ENCODE data around the gene TCF25. TPM values are rescaled to one million over a fixed set of nuclear protein-coding genes. Genes with fewer than 3 reads are reported as not detected.

TCF25 gene
- total and polyA plus RNA-seq, 2 donors = 104 to 200 TPM

DNA sequence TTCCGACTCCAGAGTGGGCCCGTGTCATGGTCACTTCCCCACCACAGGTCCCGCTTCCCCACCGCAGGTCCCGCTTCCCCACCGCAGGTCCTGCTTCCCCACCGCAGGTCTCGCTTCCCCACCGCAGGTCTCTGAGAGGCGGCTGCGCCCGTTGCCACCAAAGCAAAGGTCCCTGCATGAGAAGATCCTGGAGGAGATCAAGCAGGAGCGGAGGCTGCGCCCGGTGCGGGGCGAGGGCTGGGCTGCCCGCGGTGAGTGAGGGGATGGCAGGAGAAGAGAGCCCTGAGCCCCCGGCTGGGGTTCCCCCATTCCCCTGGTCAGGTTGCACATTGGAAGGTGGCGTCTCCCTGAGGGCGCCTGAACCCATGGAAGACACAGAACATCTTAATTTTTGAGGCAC is 17.4 kb upstream of the TCF25 start:
- no peak for DNase-seq (ENCODE audit: low read depth in 6 of 9, low spot score in 9 of 9)
- Histone ChIP-seq H3K9me3 (ENCODE audit: control insufficient read depth in 2 of 2, insufficient read depth in 1 of 2, low read length in 1 of 2) (no peaks in the 10 kb centered on the region), H3K36me3 (ENCODE audit: control insufficient read depth in 2 of 2, insufficient read depth in 2 of 2, low read length in 1 of 2) (no peaks in the 10 kb centered on the region), H3K4me1 (ENCODE audit: control insufficient read depth in 2 of 2, insufficient read depth in 2 of 2, low read length in 2 of 2) (peaks cover 0 to 6% of the 10 kb centered on the region in 2 donors), H3K4me3 (ENCODE audit: low read length in 2 of 2) (no peak overlapping the region), H3K27ac (ENCODE audit: low read depth in 1 of 2, low read length in 1 of 2) (no peak overlapping the region), H3K27me3 (ENCODE audit: control insufficient read depth in 2 of 2, insufficient read depth in 1 of 2, low read length in 1 of 2) (no peaks in the 10 kb centered on the region)
- 95% methylated on average over 22 of the region's 22 CpGs for WGBS

DNA sequence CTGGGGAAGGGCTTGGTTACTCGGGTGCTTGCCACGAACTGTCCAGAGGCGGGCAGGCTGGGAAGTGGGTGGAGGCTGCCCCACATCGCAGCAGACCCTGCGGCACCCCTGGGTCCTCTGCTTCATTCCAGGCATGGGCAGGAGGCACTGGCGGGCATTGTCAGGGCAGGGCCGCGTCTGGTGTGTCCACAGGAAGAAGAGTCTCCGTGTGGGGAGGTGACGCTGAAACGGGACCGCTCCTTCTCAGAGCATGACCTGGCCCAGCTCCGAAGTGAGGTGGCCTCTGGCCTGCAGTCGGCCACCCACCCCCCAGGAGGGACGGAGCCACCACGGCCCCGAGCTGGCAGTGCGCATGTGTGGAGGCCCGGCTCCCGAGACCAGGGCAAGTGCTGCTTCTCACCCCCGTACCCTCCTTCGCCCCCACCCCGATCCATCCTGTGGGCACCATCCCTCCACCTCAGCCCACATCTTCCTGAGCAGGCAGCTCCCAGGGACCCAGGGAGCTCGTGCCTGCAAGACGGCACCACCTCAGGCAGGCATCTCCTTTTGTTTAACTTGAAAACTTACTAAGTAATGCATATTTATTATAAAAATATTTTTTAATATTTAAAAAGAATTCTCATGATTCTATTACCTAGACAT is 14.3 kb upstream of the TCF25 start:
- no peaks in the 10 kb centered on the region for H3K27me3 ChIP-seq (ENCODE audit: control insufficient read depth in 2 of 2, insufficient read depth in 1 of 2, low read length in 1 of 2)
- no peaks in the 10 kb centered on the region for H3K9me3 ChIP-seq (ENCODE audit: control insufficient read depth in 2 of 2, insufficient read depth in 1 of 2, low read length in 1 of 2)
- no peaks in the 10 kb centered on the region for H3K36me3 ChIP-seq (ENCODE audit: control insufficient read depth in 2 of 2, insufficient read depth in 2 of 2, low read length in 1 of 2)
- no peak overlapping the region for H3K4me3 ChIP-seq (ENCODE audit: low read length in 2 of 2)
- no peak overlapping the region for H3K27ac ChIP-seq (ENCODE audit: low read depth in 1 of 2, low read length in 1 of 2)
- no peak for DNase-seq (ENCODE audit: low read depth in 6 of 9, low spot score in 9 of 9)
- H3K4me1 ChIP-seq (ENCODE audit: control insufficient read depth in 2 of 2, insufficient read depth in 2 of 2, low read length in 2 of 2) = peaks cover 12 to 24% of the 10 kb centered on the region in 2 donors
- 95% methylated on average over 25 of the region's 25 CpGs for whole genome bisulfite sequencing

DNA sequence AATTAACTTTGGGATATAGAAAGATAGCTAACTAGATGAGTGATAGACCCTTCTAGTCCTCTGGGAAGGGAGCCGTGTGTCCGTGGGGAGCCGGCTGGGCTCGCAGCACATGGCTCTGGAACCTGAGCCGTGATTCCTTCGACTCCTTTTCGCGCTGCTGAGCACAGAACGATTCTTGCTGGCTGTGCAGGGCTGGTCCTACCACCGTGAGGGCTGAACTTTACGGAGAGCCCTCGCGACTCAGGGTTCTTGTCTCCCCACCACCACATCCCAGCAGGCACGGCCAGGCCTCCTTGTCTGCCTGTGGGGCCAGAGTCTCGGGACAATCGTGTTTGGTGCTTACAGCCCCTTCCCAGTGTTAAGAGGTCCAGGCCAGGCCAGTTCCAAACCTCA is 13.8 kb upstream of the TCF25 start:
- WGBS = 94% methylated on average over 16 of the region's 16 CpGs

DNA sequence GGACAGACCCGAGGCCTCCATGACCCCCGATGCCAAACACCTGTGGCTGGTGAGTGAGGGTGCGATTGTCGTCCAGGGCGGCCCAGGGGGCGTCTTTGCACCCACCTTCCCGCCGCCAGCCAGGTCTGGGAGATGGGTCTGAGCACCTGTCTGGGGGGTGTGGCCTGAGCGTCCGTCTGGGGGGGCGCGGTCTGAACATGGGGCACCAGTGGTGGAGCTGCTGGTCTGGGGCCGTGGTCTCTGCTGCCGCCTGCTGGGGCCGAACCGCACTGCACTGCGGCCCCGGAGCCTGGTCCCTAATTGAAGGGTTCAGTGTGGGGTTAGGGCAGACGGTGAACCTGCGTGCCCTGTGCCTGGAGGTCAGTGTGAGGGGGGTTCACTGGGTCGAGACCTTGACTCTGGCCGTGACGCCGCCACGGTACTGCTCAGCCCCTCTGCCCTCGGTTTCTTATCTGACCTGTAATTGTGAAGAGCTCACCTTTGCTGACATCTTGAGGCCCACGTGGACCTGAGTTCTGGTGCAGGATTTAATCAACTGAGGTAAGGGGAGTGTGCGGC is 12.6 kb upstream of the TCF25 start:
- peak in 5 of 9 donors; percentile 29 to 70 (median 53) for DNase-seq (ENCODE audit: low read depth in 6 of 9, low spot score in 9 of 9)
- Histone ChIP-seq H3K9me3 (ENCODE audit: control insufficient read depth in 2 of 2, insufficient read depth in 1 of 2, low read length in 1 of 2) (no peaks in the 10 kb centered on the region), H3K4me1 (ENCODE audit: control insufficient read depth in 2 of 2, insufficient read depth in 2 of 2, low read length in 2 of 2) (peaks cover 17 to 30% of the 10 kb centered on the region in 2 donors), H3K4me3 (ENCODE audit: low read length in 2 of 2) (no peak overlapping the region), H3K27me3 (ENCODE audit: control insufficient read depth in 2 of 2, insufficient read depth in 1 of 2, low read length in 1 of 2) (no peaks in the 10 kb centered on the region), H3K27ac (ENCODE audit: low read depth in 1 of 2, low read length in 1 of 2) (no peak overlapping the region), H3K36me3 (ENCODE audit: control insufficient read depth in 2 of 2, insufficient read depth in 2 of 2, low read length in 1 of 2) (no peaks in the 10 kb centered on the region)
- WGBS = 30% methylated on average over 28 of the region's 28 CpGs

More for the DNA sequence above, 13.8 kb upstream of the TCF25 start:
- Histone ChIP-seq H3K9me3 (ENCODE audit: control insufficient read depth in 2 of 2, insufficient read depth in 1 of 2, low read length in 1 of 2) (no peaks in the 10 kb centered on the region), H3K27me3 (ENCODE audit: control insufficient read depth in 2 of 2, insufficient read depth in 1 of 2, low read length in 1 of 2) (no peaks in the 10 kb centered on the region), H3K4me3 (ENCODE audit: low read length in 2 of 2) (no peak overlapping the region), H3K27ac (ENCODE audit: low read depth in 1 of 2, low read length in 1 of 2) (no peak overlapping the region), H3K4me1 (ENCODE audit: control insufficient read depth in 2 of 2, insufficient read depth in 2 of 2, low read length in 2 of 2) (peaks cover 17 to 30% of the 10 kb centered on the region in 2 donors), H3K36me3 (ENCODE audit: control insufficient read depth in 2 of 2, insufficient read depth in 2 of 2, low read length in 1 of 2) (no peaks in the 10 kb centered on the region)
- DNase-seq (ENCODE audit: low read depth in 6 of 9, low spot score in 9 of 9) = no peak

DNA sequence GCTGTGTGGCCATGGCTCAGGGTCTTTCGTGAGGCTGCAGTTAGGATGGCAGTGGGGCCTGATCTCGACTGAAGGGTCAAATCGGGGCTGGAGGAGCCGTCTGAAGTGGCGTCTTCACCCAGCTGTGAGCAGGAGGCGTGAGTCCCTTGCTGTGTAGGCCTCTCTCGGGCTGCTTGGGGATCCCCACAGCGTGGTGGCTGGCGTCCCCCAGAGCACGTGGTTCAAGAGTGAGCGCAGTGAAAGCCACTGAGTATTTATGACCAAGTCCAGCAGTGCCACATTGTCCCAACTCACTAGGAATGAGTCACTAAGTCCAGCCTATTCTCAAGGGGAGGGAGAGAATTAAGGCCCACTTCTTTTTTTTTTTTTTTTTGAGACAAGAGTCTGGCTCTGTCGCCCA is 11.7 kb upstream of the TCF25 start:
- H3K9me3 ChIP-seq (ENCODE audit: control insufficient read depth in 2 of 2, insufficient read depth in 1 of 2, low read length in 1 of 2) = no peaks in the 10 kb centered on the region
- H3K27ac ChIP-seq (ENCODE audit: low read depth in 1 of 2, low read length in 1 of 2) = no peak overlapping the region
- H3K36me3 ChIP-seq (ENCODE audit: control insufficient read depth in 2 of 2, insufficient read depth in 2 of 2, low read length in 1 of 2) = no peaks in the 10 kb centered on the region
- no peaks in the 10 kb centered on the region for H3K27me3 ChIP-seq (ENCODE audit: control insufficient read depth in 2 of 2, insufficient read depth in 1 of 2, low read length in 1 of 2)
- WGBS = 95% methylated on average over 12 of the region's 12 CpGs
- H3K4me1 ChIP-seq (ENCODE audit: control insufficient read depth in 2 of 2, insufficient read depth in 2 of 2, low read length in 2 of 2) = peaks cover 17 to 30% of the 10 kb centered on the region in 2 donors
- H3K4me3 ChIP-seq (ENCODE audit: low read length in 2 of 2) = no peak overlapping the region
- no peak for DNase-seq (ENCODE audit: low read depth in 6 of 9, low spot score in 9 of 9)

DNA sequence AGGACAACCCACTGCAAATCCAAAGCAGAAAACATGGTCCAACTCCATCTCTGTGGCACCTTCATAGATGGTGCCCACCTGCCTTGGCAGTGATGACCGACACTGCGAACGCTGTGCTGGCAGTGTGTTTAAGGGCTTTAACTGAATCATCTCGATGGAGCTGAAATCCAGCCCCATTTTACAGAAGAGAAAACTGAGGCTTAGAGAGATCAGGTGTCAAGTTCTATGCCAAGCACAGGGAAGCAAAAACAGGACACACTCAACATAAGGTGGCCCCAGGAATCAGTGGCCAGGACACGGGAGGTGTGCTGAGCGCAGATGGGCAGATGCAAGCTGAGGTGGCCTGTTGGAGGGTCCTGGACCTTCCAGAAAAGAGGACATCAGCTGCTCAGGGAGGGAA is 10.7 kb upstream of the TCF25 start:
- 99% methylated on average over 6 of the region's 6 CpGs for WGBS
- Histone ChIP-seq H3K27me3 (ENCODE audit: control insufficient read depth in 2 of 2, insufficient read depth in 1 of 2, low read length in 1 of 2) (no peaks in the 10 kb centered on the region), H3K4me1 (ENCODE audit: control insufficient read depth in 2 of 2, insufficient read depth in 2 of 2, low read length in 2 of 2) (peaks cover 17 to 30% of the 10 kb centered on the region in 2 donors), H3K4me3 (ENCODE audit: low read length in 2 of 2) (no peak overlapping the region), H3K9me3 (ENCODE audit: control insufficient read depth in 2 of 2, insufficient read depth in 1 of 2, low read length in 1 of 2) (peaks cover 1 to 6% of the 10 kb centered on the region in 2 donors), H3K27ac (ENCODE audit: low read depth in 1 of 2, low read length in 1 of 2) (no peak overlapping the region), H3K36me3 (ENCODE audit: control insufficient read depth in 2 of 2, insufficient read depth in 2 of 2, low read length in 1 of 2) (no peaks in the 10 kb centered on the region)
- no peak for DNase-seq (ENCODE audit: low read depth in 6 of 9, low spot score in 9 of 9)

DNA sequence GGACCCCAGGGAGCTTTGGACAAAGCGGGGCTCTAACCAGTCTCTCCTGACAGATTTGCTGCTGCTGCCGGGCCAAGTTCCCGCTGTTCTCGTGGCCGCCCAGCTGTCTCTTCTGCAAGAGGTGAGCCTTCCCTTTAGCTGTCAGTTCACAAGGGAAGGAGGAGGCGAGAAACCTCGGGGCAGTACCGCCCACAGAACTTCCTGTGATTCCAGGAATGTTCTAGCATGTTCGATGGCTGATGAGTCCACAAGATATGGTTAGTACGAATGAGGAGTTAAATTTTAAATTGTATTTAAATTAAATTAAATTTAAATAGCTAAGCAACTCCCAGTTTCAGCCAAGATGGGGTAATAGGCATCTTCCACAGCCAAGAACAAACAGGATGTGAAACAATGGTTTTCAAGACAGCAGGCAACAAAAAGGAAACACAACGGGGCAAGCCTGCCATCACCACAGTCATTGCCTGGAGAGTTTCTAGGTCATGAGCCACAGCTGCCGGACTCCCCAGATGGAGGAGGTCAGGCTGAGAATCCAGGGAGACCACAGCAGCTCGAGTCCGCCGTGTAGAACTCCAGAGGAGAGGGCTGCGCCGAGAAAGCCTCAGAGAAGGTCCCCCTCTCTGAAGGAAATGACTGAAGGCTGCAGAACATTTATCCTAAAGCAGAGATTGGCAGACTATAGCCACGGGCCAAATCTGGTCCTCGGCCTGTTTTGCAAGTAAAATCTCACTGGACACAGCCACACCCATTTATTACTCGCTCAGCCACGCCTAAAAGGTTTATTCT is 9.5 kb upstream of the TCF25 start:
- no peaks in the 10 kb centered on the region for H3K27me3 ChIP-seq (ENCODE audit: control insufficient read depth in 2 of 2, insufficient read depth in 1 of 2, low read length in 1 of 2)
- H3K9me3 ChIP-seq (ENCODE audit: control insufficient read depth in 2 of 2, insufficient read depth in 1 of 2, low read length in 1 of 2) = peaks cover 5 to 10% of the 10 kb centered on the region in 2 donors
- peak overlapping the region; percentile 83 to 92 for H3K27ac ChIP-seq (ENCODE audit: low read depth in 1 of 2, low read length in 1 of 2)
- no peak overlapping the region for H3K4me3 ChIP-seq (ENCODE audit: low read length in 2 of 2)
- peak in 6 of 9 donors; percentile 58 to 80 (median 62) for DNase-seq (ENCODE audit: low read depth in 6 of 9, low spot score in 9 of 9)
- H3K36me3 ChIP-seq (ENCODE audit: control insufficient read depth in 2 of 2, insufficient read depth in 2 of 2, low read length in 1 of 2) = peaks cover 0 to 3% of the 10 kb centered on the region in 2 donors
- 33% methylated on average over 21 of the region's 21 CpGs for WGBS
- H3K4me1 ChIP-seq (ENCODE audit: control insufficient read depth in 2 of 2, insufficient read depth in 2 of 2, low read length in 2 of 2) = peaks cover 17 to 30% of the 10 kb centered on the region in 2 donors

DNA sequence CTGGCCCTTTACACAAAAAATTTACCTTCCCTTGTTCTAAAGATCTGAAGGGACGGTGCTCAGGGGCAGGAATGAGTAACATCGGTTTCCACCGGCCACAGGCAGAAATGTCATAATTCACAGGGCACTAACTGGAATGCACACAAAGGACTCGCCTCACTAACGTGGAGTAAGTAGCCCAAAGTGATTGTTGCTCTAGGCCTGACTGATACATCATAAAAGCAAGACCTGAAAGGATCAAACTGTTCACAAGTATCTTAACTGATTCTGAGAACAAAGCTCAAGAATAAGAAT is 8.9 kb upstream of the TCF25 start:
- H3K27me3 ChIP-seq (ENCODE audit: control insufficient read depth in 2 of 2, insufficient read depth in 1 of 2, low read length in 1 of 2) = no peaks in the 10 kb centered on the region
- H3K4me1 ChIP-seq (ENCODE audit: control insufficient read depth in 2 of 2, insufficient read depth in 2 of 2, low read length in 2 of 2) = peaks cover 17 to 30% of the 10 kb centered on the region in 2 donors
- H3K27ac ChIP-seq (ENCODE audit: low read depth in 1 of 2, low read length in 1 of 2) = peak overlapping the region; percentile 83 to 92
- peaks cover 0 to 3% of the 10 kb centered on the region in 2 donors for H3K36me3 ChIP-seq (ENCODE audit: control insufficient read depth in 2 of 2, insufficient read depth in 2 of 2, low read length in 1 of 2)
- WGBS = 95% methylated on average over 5 of the region's 5 CpGs
- no peak overlapping the region for H3K4me3 ChIP-seq (ENCODE audit: low read length in 2 of 2)
- no peak for DNase-seq (ENCODE audit: low read depth in 6 of 9, low spot score in 9 of 9)
- peaks cover 5 to 10% of the 10 kb centered on the region in 2 donors for H3K9me3 ChIP-seq (ENCODE audit: control insufficient read depth in 2 of 2, insufficient read depth in 1 of 2, low read length in 1 of 2)

DNA sequence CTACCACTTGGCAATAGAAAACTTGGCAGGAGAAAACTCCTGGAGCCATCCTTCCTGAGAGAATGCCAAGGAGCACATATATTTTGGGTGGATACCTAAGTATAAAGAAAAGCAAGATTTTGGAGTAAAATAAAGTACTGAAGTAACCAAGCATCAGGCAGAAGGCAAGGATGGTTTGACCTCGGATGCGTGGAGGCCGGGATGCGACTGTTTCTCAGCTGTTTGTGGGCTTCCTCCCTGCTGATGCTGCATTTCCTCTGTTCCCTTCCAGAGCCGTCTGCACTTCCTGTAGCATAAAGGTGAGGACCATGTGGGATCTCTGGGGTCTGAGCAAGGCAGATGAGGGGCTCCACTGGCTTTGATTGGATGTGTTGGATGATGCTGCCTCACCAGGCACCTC is 5.5 kb upstream of the TCF25 start:
- Histone ChIP-seq H3K4me1 (ENCODE audit: control insufficient read depth in 2 of 2, insufficient read depth in 2 of 2, low read length in 2 of 2) (peaks cover 21 to 26% of the 10 kb centered on the region in 2 donors), H3K27ac (ENCODE audit: low read depth in 1 of 2, low read length in 1 of 2) (no peak overlapping the region)
- WGBS = 93% methylated on average over 5 of the region's 5 CpGs

More for the DNA sequence above, 5.5 kb upstream of the TCF25 start:
- Histone ChIP-seq H3K27me3 (ENCODE audit: control insufficient read depth in 2 of 2, insufficient read depth in 1 of 2, low read length in 1 of 2) (no peaks in the 10 kb centered on the region), H3K4me3 (ENCODE audit: low read length in 2 of 2) (no peak overlapping the region), H3K36me3 (ENCODE audit: control insufficient read depth in 2 of 2, insufficient read depth in 2 of 2, low read length in 1 of 2) (peaks cover 0 to 3% of the 10 kb centered on the region in 2 donors), H3K9me3 (ENCODE audit: control insufficient read depth in 2 of 2, insufficient read depth in 1 of 2, low read length in 1 of 2) (peaks cover 5 to 10% of the 10 kb centered on the region in 2 donors)
- DNase-seq (ENCODE audit: low read depth in 6 of 9, low spot score in 9 of 9) = no peak

Measured in thymus (tissue), 11 donors.